Measurements from ENCODE around the gene SULT1C4. TPM values are rescaled to one million over a fixed set of nuclear protein-coding genes. Genes with fewer than 3 reads are reported as not detected.

The SULT1C4 gene
- polyA plus RNA-seq, 2 donors = 0.12 to 0.27 TPM

DNA sequence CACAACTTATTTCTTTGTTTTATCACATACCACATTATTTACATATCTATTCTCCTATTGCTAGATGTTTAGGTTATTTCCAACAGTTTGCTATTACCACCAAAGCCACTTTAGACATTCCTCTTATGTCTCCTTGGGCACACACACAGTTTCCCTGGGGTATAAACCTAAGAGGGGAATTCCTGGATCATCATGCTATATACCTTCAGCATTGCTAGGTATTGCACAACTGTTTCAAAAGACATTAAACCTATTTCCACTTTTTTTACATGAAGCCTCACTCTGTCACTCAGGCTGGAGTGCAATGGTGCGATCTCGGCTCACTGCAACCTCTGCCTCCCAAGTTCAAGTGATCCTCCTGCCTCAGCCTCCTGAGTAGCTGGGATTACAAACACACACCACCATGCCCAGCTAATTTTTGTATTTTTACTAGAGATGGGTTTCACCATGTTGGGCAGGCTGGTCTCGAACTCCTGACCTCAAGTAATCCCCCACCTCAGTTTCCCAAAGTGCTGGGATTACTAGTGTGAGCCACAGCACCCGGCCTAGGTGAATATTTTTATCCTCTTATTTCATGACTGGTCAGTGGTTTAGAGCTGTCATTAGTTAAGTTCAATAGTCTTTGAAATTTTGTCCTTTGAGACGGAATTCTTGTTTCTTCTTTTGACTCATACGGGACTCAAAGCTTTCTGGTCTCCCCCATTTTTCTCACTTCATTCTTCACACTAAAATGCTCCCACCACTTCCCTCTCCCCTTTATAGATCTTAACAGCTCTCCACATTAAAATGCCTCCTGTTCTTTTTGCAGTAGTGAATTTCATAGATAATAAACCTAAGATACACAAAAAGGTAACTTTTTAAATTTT lies 30.3 kb downstream of the SULT1C4 start:
- Histone ChIP-seq H3K4me1 (ENCODE audit: control insufficient read depth in 2 of 2, insufficient read depth in 2 of 2, low read length in 1 of 2) (no peaks in the 10 kb centered on the region), H3K27me3 (ENCODE audit: control insufficient read depth in 1 of 2, insufficient read depth in 2 of 2, low read length in 2 of 2) (no peaks in the 10 kb centered on the region), H3K36me3 (ENCODE audit: control insufficient read depth in 2 of 2, insufficient read depth in 2 of 2, low read length in 1 of 2) (no peaks in the 10 kb centered on the region), H3K27ac (ENCODE audit: low read depth in 2 of 2, low read length in 1 of 2) (no peak overlapping the region), H3K4me3 (ENCODE audit: low read depth in 1 of 2, low read length in 2 of 2) (no peak overlapping the region), H3K9me3 (ENCODE audit: control insufficient read depth in 2 of 2, insufficient read depth in 1 of 2, low read depth in 1 of 2, low read length in 1 of 2) (peaks cover 0 to 3% of the 10 kb centered on the region in 2 donors)
- 86 to 90% methylated on average over 6 of the region's 6 CpGs for WGBS, 2 donors

DNA sequence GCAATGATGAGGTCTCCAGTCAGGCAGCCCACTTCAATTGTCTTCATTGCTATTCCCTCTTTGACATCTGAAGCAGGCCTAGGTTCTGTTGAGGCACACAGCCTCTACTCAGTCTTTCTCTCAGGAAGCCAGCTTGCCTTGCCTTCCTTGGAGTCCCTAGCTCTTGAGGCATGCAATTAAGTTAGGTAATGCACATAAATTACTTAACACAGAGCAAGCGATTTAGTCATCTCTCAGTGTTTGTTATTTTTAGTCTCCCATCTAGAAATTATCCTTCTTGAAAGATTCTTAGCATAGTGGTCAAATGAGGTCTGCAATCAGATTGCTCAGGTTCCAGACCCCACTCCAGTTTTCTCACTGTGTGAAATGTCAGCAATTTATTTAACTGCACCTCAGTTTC lies 32.0 kb downstream of the SULT1C4 start:
- 75 to 83% methylated on average over 1 of the region's 1 CpG for WGBS, 2 donors
- Histone ChIP-seq H3K9me3 (ENCODE audit: control insufficient read depth in 2 of 2, insufficient read depth in 1 of 2, low read depth in 1 of 2, low read length in 1 of 2) (peaks cover 0 to 3% of the 10 kb centered on the region in 2 donors), H3K4me1 (ENCODE audit: control insufficient read depth in 2 of 2, insufficient read depth in 2 of 2, low read length in 1 of 2) (no peaks in the 10 kb centered on the region), H3K36me3 (ENCODE audit: control insufficient read depth in 2 of 2, insufficient read depth in 2 of 2, low read length in 1 of 2) (no peaks in the 10 kb centered on the region), H3K4me3 (ENCODE audit: low read depth in 1 of 2, low read length in 2 of 2) (no peak overlapping the region), H3K27ac (ENCODE audit: low read depth in 2 of 2, low read length in 1 of 2) (no peak overlapping the region), H3K27me3 (ENCODE audit: control insufficient read depth in 1 of 2, insufficient read depth in 2 of 2, low read length in 2 of 2) (no peaks in the 10 kb centered on the region)

DNA sequence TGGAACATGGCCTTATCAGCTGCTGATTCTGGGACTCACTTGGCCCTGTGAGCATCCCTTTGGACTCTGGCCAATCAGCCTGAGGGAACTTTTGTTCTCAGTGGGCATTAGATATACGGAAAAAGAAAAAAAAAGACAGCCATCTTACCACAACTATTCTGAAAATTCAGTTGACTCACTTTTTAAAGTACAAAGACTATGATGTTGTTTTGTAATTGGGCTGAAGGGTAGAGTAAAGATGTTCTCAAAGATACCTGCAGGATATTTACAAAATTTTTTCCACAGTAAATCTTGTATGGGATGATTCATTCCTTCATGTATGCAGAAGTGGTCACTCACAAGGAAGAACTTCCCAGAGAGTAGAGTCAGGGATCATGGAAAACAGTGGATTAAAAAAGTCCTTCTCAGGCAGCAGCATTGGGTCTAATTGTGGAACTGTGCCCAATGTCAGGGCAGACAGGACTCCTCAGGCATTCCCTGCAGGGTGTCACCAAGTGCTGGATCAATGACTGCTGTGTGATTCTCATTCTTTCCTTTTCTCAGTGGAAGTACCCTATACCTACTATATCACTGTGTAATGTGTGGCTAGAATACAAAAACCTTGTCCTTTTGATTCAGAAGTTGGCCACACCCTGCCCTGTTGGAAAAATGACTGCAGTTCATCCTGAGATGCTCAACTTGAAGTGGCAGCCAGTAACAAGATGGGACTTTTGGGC lies 35.4 kb downstream of the SULT1C4 start:
- Histone ChIP-seq H3K9me3 (ENCODE audit: control insufficient read depth in 2 of 2, insufficient read depth in 1 of 2, low read depth in 1 of 2, low read length in 1 of 2) (no peaks in the 10 kb centered on the region), H3K27me3 (ENCODE audit: control insufficient read depth in 1 of 2, insufficient read depth in 2 of 2, low read length in 2 of 2) (no peaks in the 10 kb centered on the region), H3K27ac (ENCODE audit: low read depth in 2 of 2, low read length in 1 of 2) (no peak overlapping the region), H3K4me3 (ENCODE audit: low read depth in 1 of 2, low read length in 2 of 2) (no peak overlapping the region), H3K36me3 (ENCODE audit: control insufficient read depth in 2 of 2, insufficient read depth in 2 of 2, low read length in 1 of 2) (no peaks in the 10 kb centered on the region), H3K4me1 (ENCODE audit: control insufficient read depth in 2 of 2, insufficient read depth in 2 of 2, low read length in 1 of 2) (no peaks in the 10 kb centered on the region)
- WGBS, 2 donors = 26 to 37% methylated on average over 1 of the region's 1 CpG

DNA sequence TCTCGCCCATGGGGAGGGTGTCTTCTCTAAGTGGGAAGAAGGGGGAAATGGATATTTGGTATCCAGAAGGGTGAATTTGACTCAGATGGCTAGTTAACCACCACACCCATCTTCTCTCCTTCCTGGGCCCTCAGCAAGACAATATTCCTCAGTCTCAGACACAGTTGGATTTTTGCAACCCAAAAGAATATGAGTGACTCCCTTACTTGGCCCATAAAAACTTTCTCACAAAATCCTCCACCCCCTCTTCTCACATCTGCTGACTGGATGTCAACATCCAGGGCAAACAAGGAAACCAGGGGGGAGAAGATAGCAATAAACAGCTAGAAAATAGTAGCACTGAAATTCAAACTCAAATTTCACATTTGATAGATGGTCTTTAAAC lies 35.9 kb downstream of the SULT1C4 start:
- Histone ChIP-seq H3K4me1 (ENCODE audit: control insufficient read depth in 2 of 2, insufficient read depth in 2 of 2, low read length in 1 of 2) (no peaks in the 10 kb centered on the region), H3K9me3 (ENCODE audit: control insufficient read depth in 2 of 2, insufficient read depth in 1 of 2, low read depth in 1 of 2, low read length in 1 of 2) (no peaks in the 10 kb centered on the region), H3K36me3 (ENCODE audit: control insufficient read depth in 2 of 2, insufficient read depth in 2 of 2, low read length in 1 of 2) (no peaks in the 10 kb centered on the region), H3K4me3 (ENCODE audit: low read depth in 1 of 2, low read length in 2 of 2) (no peak overlapping the region), H3K27me3 (ENCODE audit: control insufficient read depth in 1 of 2, insufficient read depth in 2 of 2, low read length in 2 of 2) (no peaks in the 10 kb centered on the region), H3K27ac (ENCODE audit: low read depth in 2 of 2, low read length in 1 of 2) (no peak overlapping the region)
- WGBS, 2 donors = 84 to 93% methylated on average over 1 of the region's 1 CpG

DNA sequence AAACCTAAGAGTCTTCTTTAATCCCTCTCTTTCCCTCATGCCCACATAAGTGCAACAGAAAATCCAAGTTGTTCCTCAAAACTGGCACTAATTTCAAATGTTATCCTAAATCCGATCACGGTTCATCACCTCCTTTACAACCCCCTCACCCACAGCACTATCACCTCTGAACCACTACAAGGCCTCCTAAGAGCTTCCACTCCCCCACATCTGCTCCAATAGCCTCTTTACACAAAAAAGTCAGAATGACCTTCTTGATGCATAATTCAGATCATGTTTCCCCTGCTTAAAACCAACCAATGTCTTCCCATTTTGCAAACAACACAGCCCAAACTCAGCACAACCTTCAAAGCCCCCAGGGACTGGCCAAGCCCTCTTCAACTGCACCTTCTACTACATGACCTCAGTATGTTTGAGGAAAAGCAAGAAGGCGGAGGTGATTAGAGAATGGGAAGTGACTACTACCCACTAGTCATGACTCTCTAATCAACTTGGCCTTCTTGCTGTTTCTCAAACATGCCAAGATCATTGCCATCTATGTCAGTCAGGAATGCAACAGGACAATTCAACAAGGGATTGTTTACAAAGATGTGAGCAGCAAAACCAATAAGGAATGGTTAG lies 36.6 kb downstream of the SULT1C4 start:
- no peak overlapping the region for H3K27ac ChIP-seq (ENCODE audit: low read depth in 2 of 2, low read length in 1 of 2)
- H3K9me3 ChIP-seq (ENCODE audit: control insufficient read depth in 2 of 2, insufficient read depth in 1 of 2, low read depth in 1 of 2, low read length in 1 of 2) = no peaks in the 10 kb centered on the region
- no peaks in the 10 kb centered on the region for H3K4me1 ChIP-seq (ENCODE audit: control insufficient read depth in 2 of 2, insufficient read depth in 2 of 2, low read length in 1 of 2)
- WGBS, 2 donors = 84 to 95% methylated on average over 3 of the region's 3 CpGs
- no peak overlapping the region for H3K4me3 ChIP-seq (ENCODE audit: low read depth in 1 of 2, low read length in 2 of 2)
- no peaks in the 10 kb centered on the region for H3K36me3 ChIP-seq (ENCODE audit: control insufficient read depth in 2 of 2, insufficient read depth in 2 of 2, low read length in 1 of 2)
- no peaks in the 10 kb centered on the region for H3K27me3 ChIP-seq (ENCODE audit: control insufficient read depth in 1 of 2, insufficient read depth in 2 of 2, low read length in 2 of 2)

DNA sequence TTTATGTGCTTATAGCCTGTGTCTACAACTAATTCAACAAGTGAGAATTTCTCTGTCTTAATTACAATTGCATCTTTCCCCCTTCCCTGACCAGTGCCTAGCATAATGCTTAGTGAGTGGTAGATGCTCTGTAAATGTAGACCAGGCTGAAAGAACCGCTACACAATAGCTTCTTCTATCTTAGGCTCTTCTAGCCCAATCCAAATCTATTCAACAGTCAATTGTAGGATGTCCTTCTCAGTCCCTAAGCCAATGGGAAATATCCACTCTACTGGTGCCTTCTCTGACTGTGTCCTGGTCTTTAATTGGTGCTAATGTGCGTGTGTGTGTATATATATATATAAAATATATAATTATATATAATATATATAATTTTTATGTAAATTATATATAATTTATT lies 37.2 kb downstream of the SULT1C4 start:
- Histone ChIP-seq H3K4me1 (ENCODE audit: control insufficient read depth in 2 of 2, insufficient read depth in 2 of 2, low read length in 1 of 2) (no peaks in the 10 kb centered on the region), H3K9me3 (ENCODE audit: control insufficient read depth in 2 of 2, insufficient read depth in 1 of 2, low read depth in 1 of 2, low read length in 1 of 2) (no peaks in the 10 kb centered on the region), H3K27ac (ENCODE audit: low read depth in 2 of 2, low read length in 1 of 2) (no peak overlapping the region), H3K4me3 (ENCODE audit: low read depth in 1 of 2, low read length in 2 of 2) (no peak overlapping the region), H3K27me3 (ENCODE audit: control insufficient read depth in 1 of 2, insufficient read depth in 2 of 2, low read length in 2 of 2) (no peaks in the 10 kb centered on the region), H3K36me3 (ENCODE audit: control insufficient read depth in 2 of 2, insufficient read depth in 2 of 2, low read length in 1 of 2) (no peaks in the 10 kb centered on the region)
- 92 to 96% methylated on average over 2 of the region's 2 CpGs for WGBS, 2 donors

DNA sequence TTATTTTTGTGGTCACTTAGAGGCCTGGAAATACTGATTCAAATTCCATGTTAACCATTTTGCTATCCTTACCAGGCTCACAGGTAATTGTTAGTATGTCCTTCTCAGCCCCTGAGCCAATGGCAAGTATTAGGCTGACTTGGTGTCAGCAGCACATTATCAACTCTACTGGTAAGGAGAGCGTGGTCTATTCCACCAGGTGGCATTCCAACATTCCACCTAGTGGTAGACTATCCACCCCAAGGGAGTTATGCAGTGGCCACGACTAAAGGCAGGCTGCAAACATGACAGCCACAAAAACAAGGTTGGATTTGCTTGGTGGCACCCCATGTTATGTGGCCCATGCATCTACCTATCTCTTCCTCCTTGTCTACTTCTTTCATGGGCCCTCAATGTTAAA lies 39.5 kb downstream of the SULT1C4 start:
- H3K27me3 ChIP-seq (ENCODE audit: control insufficient read depth in 1 of 2, insufficient read depth in 2 of 2, low read length in 2 of 2) = no peaks in the 10 kb centered on the region
- H3K9me3 ChIP-seq (ENCODE audit: control insufficient read depth in 2 of 2, insufficient read depth in 1 of 2, low read depth in 1 of 2, low read length in 1 of 2) = no peaks in the 10 kb centered on the region
- H3K27ac ChIP-seq (ENCODE audit: low read depth in 2 of 2, low read length in 1 of 2) = no peak overlapping the region
- H3K4me1 ChIP-seq (ENCODE audit: control insufficient read depth in 2 of 2, insufficient read depth in 2 of 2, low read length in 1 of 2) = no peaks in the 10 kb centered on the region
- 75 to 78% methylated on average over 2 of the region's 2 CpGs for WGBS, 2 donors
- H3K36me3 ChIP-seq (ENCODE audit: control insufficient read depth in 2 of 2, insufficient read depth in 2 of 2, low read length in 1 of 2) = no peaks in the 10 kb centered on the region
- no peak overlapping the region for H3K4me3 ChIP-seq (ENCODE audit: low read depth in 1 of 2, low read length in 2 of 2)

DNA sequence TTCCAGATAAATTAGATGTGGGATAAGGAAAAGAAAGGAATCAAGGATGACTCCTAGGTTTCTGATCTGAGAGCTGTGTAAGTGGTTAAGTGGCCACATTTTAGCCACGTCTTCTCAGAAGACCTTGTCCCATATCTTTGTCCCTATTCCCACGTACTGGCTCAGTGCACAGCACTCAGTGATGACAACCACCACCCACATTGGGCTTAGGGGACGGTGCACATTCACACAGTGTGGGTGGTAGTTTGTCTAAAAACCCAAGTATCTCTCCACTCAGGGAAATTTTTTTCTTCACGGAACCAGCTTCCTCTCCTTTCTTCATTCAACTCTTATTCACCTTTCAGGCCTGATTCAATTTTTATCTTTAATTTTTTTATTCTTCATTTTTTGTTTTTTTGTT lies 40.7 kb downstream of the SULT1C4 start:
- Histone ChIP-seq H3K27ac (ENCODE audit: low read depth in 2 of 2, low read length in 1 of 2) (no peak overlapping the region), H3K36me3 (ENCODE audit: control insufficient read depth in 2 of 2, insufficient read depth in 2 of 2, low read length in 1 of 2) (no peaks in the 10 kb centered on the region), H3K4me1 (ENCODE audit: control insufficient read depth in 2 of 2, insufficient read depth in 2 of 2, low read length in 1 of 2) (no peaks in the 10 kb centered on the region), H3K4me3 (ENCODE audit: low read depth in 1 of 2, low read length in 2 of 2) (no peak overlapping the region), H3K27me3 (ENCODE audit: control insufficient read depth in 1 of 2, insufficient read depth in 2 of 2, low read length in 2 of 2) (no peaks in the 10 kb centered on the region), H3K9me3 (ENCODE audit: control insufficient read depth in 2 of 2, insufficient read depth in 1 of 2, low read depth in 1 of 2, low read length in 1 of 2) (no peaks in the 10 kb centered on the region)
- 77 to 88% methylated on average over 4 of the region's 4 CpGs for WGBS, 2 donors

DNA sequence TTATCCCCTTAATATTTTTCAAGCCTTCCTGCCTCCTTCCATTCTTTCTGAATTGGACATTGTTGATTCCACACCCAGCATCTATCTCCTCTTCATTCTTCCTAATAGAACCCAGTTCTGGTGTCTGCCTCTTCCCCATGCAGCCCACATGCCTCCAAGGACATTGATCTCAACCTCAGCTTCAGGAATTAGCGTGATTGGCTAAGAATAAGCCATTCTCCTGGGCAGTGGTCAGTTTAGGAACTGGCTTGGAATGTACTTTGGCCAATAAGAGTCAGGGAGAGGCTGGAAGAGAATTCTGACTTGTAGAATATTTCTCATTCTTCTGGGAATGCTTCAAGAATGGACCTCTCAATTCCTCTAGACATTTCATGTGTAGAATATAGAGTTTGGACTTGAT lies 45.3 kb downstream of the SULT1C4 start:
- H3K27ac ChIP-seq (ENCODE audit: low read depth in 2 of 2, low read length in 1 of 2) = no peak overlapping the region
- no peaks in the 10 kb centered on the region for H3K36me3 ChIP-seq (ENCODE audit: control insufficient read depth in 2 of 2, insufficient read depth in 2 of 2, low read length in 1 of 2)
- no peaks in the 10 kb centered on the region for H3K27me3 ChIP-seq (ENCODE audit: control insufficient read depth in 1 of 2, insufficient read depth in 2 of 2, low read length in 2 of 2)
- no peaks in the 10 kb centered on the region for H3K4me1 ChIP-seq (ENCODE audit: control insufficient read depth in 2 of 2, insufficient read depth in 2 of 2, low read length in 1 of 2)
- H3K9me3 ChIP-seq (ENCODE audit: control insufficient read depth in 2 of 2, insufficient read depth in 1 of 2, low read depth in 1 of 2, low read length in 1 of 2) = no peaks in the 10 kb centered on the region
- WGBS, 2 donors = 70 to 92% methylated on average over 1 of the region's 1 CpG
- H3K4me3 ChIP-seq (ENCODE audit: low read depth in 1 of 2, low read length in 2 of 2) = no peak overlapping the region
